Gastrocnemius medialis (tissue), 4 donors: ENCODE measurements around the gene PEBP1.

Experiments
- POLR2A ChIP-seq, 2 donors: fragments of 450-650 bp; IDR thresholded peaks; one replicate each; pipeline ENCODE4 v1.6.1; 2017; ENCODE audit warnings: antibody characterized with exemption in 2 of 2, mild to moderate bottlenecking in 2 of 2, moderate library complexity in 2 of 2
- TF ChIP-seq, protein P1 (sequence below), 5 experiments: fragments of 450-650 bp in 3 of 5; fragments of 200-600 bp in 2 of 5; sonication (generic) in 2 of 5; IDR thresholded peaks in 4 of 5; conservative IDR thresholded peaks in 1 of 5; 1 replicate in 4 of 5; 2 replicates in 1 of 5; pipeline ENCODE4 v1.5.1; 2016 to 2019; ENCODE audit warnings: antibody characterized with exemption in 5 of 5, mild to moderate bottlenecking in 3 of 5, moderate library complexity in 3 of 5

DNA sequence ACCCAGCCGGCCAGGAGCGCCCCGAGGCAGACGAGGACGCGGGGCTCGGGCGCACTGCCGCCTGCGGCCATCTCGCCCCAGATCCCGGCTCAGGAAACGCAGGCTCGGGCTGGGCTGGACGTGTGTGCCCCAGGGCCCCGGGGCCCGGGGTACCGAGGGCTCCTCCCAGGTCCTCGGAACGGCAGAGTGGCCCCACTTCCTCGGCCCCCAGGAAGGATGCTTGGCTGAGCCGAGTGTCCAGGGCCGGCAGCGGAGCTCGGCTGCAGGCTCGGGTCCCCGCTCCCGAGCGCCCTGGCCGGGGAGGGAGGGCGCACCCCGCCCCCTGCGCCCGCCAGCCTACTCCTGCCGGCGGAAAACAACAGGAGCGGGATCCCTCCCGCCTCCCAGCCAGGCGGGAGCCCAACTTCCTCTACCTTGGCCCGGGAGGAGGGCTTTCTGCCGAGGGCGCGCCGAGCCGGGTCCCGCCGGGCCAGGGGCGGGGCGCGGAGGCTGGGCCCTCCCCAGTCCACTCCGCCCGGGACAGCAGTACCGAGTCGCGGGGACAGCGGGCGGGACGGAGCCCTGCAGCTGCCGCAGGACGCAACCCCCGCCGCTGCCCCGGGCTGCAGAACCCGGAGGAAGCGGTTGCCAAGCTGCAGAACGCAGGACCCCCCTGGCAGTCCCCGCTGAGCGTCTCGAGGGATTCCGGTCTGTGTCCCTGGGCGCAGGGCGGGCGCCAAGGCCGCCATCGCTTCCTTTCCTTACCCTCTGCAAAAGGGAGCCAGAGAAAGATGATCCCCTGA lies 32.1 kb upstream of the PEBP1 start, which contains the start of gene VSIG10:
- peak; percentile 49 to 71 for TF ChIP-seq POLR2A (IDR thresholded peaks at IDR 0.05)
- TF ChIP-seq, protein P1, sequence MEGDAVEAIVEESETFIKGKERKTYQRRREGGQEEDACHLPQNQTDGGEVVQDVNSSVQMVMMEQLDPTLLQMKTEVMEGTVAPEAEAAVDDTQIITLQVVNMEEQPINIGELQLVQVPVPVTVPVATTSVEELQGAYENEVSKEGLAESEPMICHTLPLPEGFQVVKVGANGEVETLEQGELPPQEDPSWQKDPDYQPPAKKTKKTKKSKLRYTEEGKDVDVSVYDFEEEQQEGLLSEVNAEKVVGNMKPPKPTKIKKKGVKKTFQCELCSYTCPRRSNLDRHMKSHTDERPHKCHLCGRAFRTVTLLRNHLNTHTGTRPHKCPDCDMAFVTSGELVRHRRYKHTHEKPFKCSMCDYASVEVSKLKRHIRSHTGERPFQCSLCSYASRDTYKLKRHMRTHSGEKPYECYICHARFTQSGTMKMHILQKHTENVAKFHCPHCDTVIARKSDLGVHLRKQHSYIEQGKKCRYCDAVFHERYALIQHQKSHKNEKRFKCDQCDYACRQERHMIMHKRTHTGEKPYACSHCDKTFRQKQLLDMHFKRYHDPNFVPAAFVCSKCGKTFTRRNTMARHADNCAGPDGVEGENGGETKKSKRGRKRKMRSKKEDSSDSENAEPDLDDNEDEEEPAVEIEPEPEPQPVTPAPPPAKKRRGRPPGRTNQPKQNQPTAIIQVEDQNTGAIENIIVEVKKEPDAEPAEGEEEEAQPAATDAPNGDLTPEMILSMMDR (IDR thresholded peaks at IDR 0.05 in 4 of 5, conservative IDR thresholded peaks at IDR 0.05 in 1 of 5): no peak
